SK-N-SH (cell line): ENCODE results near the gene HIVEP2. TPM values are rescaled to one million over a fixed set of nuclear protein-coding genes. Genes with fewer than 3 reads are reported as not detected.
"Not testable (repeated sequence)": the region's sequence is repeated elsewhere in the genome, so short reads cannot be mapped to it uniquely, and the experiment has no call there.

Experiments used
- CTCF ChIA-PET: fragments of 300-600, 350-600 bp; formaldehyde crosslinking; extraction: SDS; loops from one replicate; lab custom pipeline; 2021; lab: Yijun Ruan, JAX
- POLR2A ChIA-PET: fragments of 350-600 bp; sonication (Branson Sonifier 250); formaldehyde crosslinking; extraction: SDS; loops from one replicate; lab custom pipeline; 2020; ENCODE audit warnings: antibody characterized with exemption, inconsistent platforms; lab: Yijun Ruan, JAX
- DNase-seq: peaks from one replicate; pipeline ENCODE4 v3.0.0; 2012
- H2AFZ ChIP-seq: fragments of 200-600 bp; sonication (generic); 2 replicates; pipeline ENCODE4 v1.8.1; 2016; ENCODE audit warnings: antibody characterized with exemption, mild to moderate bottlenecking, low read depth
- H3F3A ChIP-seq: fragments of 200-600 bp; sonication (generic); replicated peaks from 2 replicates; pipeline ENCODE3; 2016; ENCODE audit warnings: antibody characterized with exemption, mild to moderate bottlenecking; ENCODE audit not compliant: insufficient read depth
- H3K27ac ChIP-seq, 2 experiments: fragments of 200-500 bp in 1 of 2; fragments of 200-600 bp in 1 of 2; sonication (Bioruptor generic) in 1 of 2; sonication (generic), shearing (Covaris generic) in 1 of 2; 2 replicates each; pipeline versions ENCODE4 v1.5.1 to v1.6.1; 2014 to 2016; ENCODE audit warnings: low read depth in 2 of 2, inconsistent platforms in 1 of 2, low read length in 1 of 2, mild to moderate bottlenecking in 1 of 2, mixed read lengths in 1 of 2
- H3K27me3 ChIP-seq: fragments of 200-600 bp; sonication (generic), shearing (Covaris generic); 2 replicates; pipeline ENCODE4 v1.6.1; 2016; ENCODE audit warnings: mixed run types; ENCODE audit not compliant: insufficient read depth
- H3K36me3 ChIP-seq, 2 experiments: fragments of 200-500 bp in 1 of 2; fragments of 200-600 bp in 1 of 2; sonication (Bioruptor generic) in 1 of 2; sonication (generic) in 1 of 2; replicated peaks in 1 of 2; 2 replicates each; pipeline versions ENCODE3 to v1.5.1; 2014 to 2016; ENCODE audit warnings: low read length in 1 of 2, mild to moderate bottlenecking in 1 of 2; ENCODE audit not compliant: insufficient read depth in 2 of 2, control insufficient read depth in 1 of 2
- H3K4me1 ChIP-seq, 2 experiments: fragments of 200-500 bp in 1 of 2; fragments of 200-600 bp in 1 of 2; sonication (Bioruptor generic) in 1 of 2; sonication (generic), shearing (Covaris generic) in 1 of 2; 2 replicates each; pipeline versions ENCODE4 v1.5.1 to v1.6.1; 2014 to 2016; ENCODE audit warnings: low read depth in 1 of 2, low read length in 1 of 2, mixed run types in 1 of 2; ENCODE audit not compliant: insufficient read depth in 2 of 2, control insufficient read depth in 1 of 2
- H3K4me2 ChIP-seq: fragments of 200-600 bp; sonication (generic), shearing (Covaris generic); 2 replicates; pipeline ENCODE4 v1.6.1; 2017; ENCODE audit warnings: mixed run types
- H3K4me3 ChIP-seq, 2 experiments: fragments of 200-500 bp in 1 of 2; fragments of 200-600 bp in 1 of 2; sonication (Bioruptor generic) in 1 of 2; sonication (generic), shearing (Covaris generic) in 1 of 2; 2 replicates each; pipeline versions ENCODE4 v1.5.1 to v1.8.1; 2014 to 2016; ENCODE audit warnings: low read depth in 2 of 2, inconsistent platforms in 1 of 2, low read length in 1 of 2, mild to moderate bottlenecking in 1 of 2, mixed read lengths in 1 of 2, moderate library complexity in 1 of 2
- H3K79me2 ChIP-seq: fragments of 200-600 bp; sonication (generic); 2 replicates; pipeline ENCODE4 v1.8.1; 2017; ENCODE audit warnings: mild to moderate bottlenecking; ENCODE audit not compliant: insufficient read depth
- H3K9ac ChIP-seq: fragments of 200-600 bp; sonication (generic); 2 replicates; pipeline ENCODE4 v1.6.1; 2017; ENCODE audit warnings: mixed run types
- H3K9me2 ChIP-seq: fragments of 200-600 bp; sonication (generic); 2 replicates; pipeline ENCODE4 v1.6.1; 2017; ENCODE audit warnings: mixed run types
- H3K9me3 ChIP-seq: fragments of 200-600 bp; sonication (generic); 2 replicates; pipeline ENCODE4 v1.6.1; 2017; ENCODE audit warnings: mixed run types, mild to moderate bottlenecking, moderate library complexity
- H4K20me1 ChIP-seq: fragments of 200-600 bp; sonication (generic); 2 replicates; pipeline ENCODE4 v1.6.1; 2017; ENCODE audit warnings: mild to moderate bottlenecking, mixed run types; ENCODE audit not compliant: insufficient read depth
- CHD2 ChIP-seq: fragments of 150-350 bp; IDR thresholded peaks from 2 replicates; pipeline ENCODE4 v1.6.1; 2018; ENCODE audit warnings: low read length; ENCODE audit not compliant: partially characterized antibody
- ELF1 ChIP-seq: IDR thresholded peaks from 2 replicates; pipeline ENCODE4 v1.4.0; 2012
- EP300 ChIP-seq, 2 experiments: IDR thresholded peaks; 2 replicates each; pipeline versions ENCODE4 v1.4.0 to v1.6.1; 2012; ENCODE audit warnings: borderline replicate concordance in 1 of 2, low read depth in 1 of 2, low read length in 1 of 2
- FOSL2 ChIP-seq: IDR thresholded peaks from 2 replicates; pipeline ENCODE4 v1.4.0; 2012; ENCODE audit warnings: low read depth, mild to moderate bottlenecking, moderate library complexity, borderline replicate concordance
- FOXJ3 ChIP-seq: sonication (generic); formaldehyde crosslinking; IDR thresholded peaks from 2 replicates; pipeline ENCODE4 v1.5.1; 2020; ENCODE audit warnings: mild to moderate bottlenecking, missing genetic modification reagents
- GABPA ChIP-seq: IDR thresholded peaks from 2 replicates; pipeline ENCODE4 v1.4.0; 2012; ENCODE audit warnings: low read depth, mild to moderate bottlenecking
- GATA2 ChIP-seq: sonication (generic); formaldehyde crosslinking; IDR thresholded peaks from 2 replicates; pipeline ENCODE4 v1.5.0; 2020; ENCODE audit warnings: mild to moderate bottlenecking, missing genetic modification reagents
- RCOR1 ChIP-seq: fragments of 150-350 bp; IDR thresholded peaks from 2 replicates; pipeline ENCODE4 v1.6.1; 2017; ENCODE audit warnings: antibody characterized with exemption, low read length
- REST ChIP-seq: IDR thresholded peaks from 2 replicates; pipeline ENCODE4 v1.6.1; 2012; ENCODE audit warnings: mild to moderate bottlenecking, low read depth, low read length, moderate library complexity
- RFX5 ChIP-seq: IDR thresholded peaks from 2 replicates; pipeline ENCODE4 v1.6.1; 2012; ENCODE audit warnings: mild to moderate bottlenecking, improper control_type of control experiment, low read length
- RXRA ChIP-seq: IDR thresholded peaks from 2 replicates; pipeline ENCODE4 v1.4.0; 2012; ENCODE audit warnings: low read depth, mild to moderate bottlenecking, borderline replicate concordance
- SIN3A ChIP-seq: IDR thresholded peaks from 2 replicates; pipeline ENCODE4 v1.6.1; 2012; ENCODE audit warnings: low read depth, mild to moderate bottlenecking, low read length, moderate library complexity, borderline replicate concordance
- SMC3 ChIP-seq: IDR thresholded peaks from 2 replicates; pipeline ENCODE4 v1.6.1; 2012; ENCODE audit warnings: low read depth, low read length, improper control_type of control experiment
- TCF12 ChIP-seq: IDR thresholded peaks from 2 replicates; pipeline ENCODE4 v1.4.0; 2012
- WGBS: methylation state at CpG from one replicate; pipeline ENCODE4 v1.1.6; 2017; ENCODE audit warnings: low lambda C conversion rate; 5-methylcytosine and 5-hydroxymethylcytosine counted together
- polyA plus RNA-seq, 3 experiments: library from polyadenylated mRNA; depleted of rRNA; stranded (reverse); fragments of >200 nt; gene quantifications; 2 replicates each; pipeline ENCODE4 v1.2.3, GENCODE V29; 2012
- TF ChIP-seq, protein P1 (sequence below): IDR thresholded peaks from 2 replicates; pipeline ENCODE4 v1.4.0; 2012; ENCODE audit warnings: low read depth
- TF ChIP-seq, protein P2 (sequence below): fragments of 150-350 bp; IDR thresholded peaks from 2 replicates; pipeline ENCODE4 v1.6.1; 2017; ENCODE audit warnings: antibody characterized with exemption, low read length, low read depth, borderline replicate concordance
- TF ChIP-seq, protein P3 (sequence below): IDR thresholded peaks from 2 replicates; pipeline ENCODE4 v1.4.0; 2012; ENCODE audit warnings: low read depth, borderline replicate concordance

HIVEP2 gene
- polyA plus RNA-seq, 1 of the 3 experiments (the other 2 are of a cell fraction), result 2.5 TPM

GRCh38 chr6:142975365-142975764 lies 30.4 kb upstream of the HIVEP2 start:
- no peaks in the 10 kb centered on the region for H4K20me1 ChIP-seq
- DNase-seq, result no peak
- H3K4me1 ChIP-seq, result no peaks in the 10 kb centered on the region
- no peaks in the 10 kb centered on the region for H3K79me2 ChIP-seq
- no peaks in the 10 kb centered on the region for H3F3A ChIP-seq
- TF ChIP-seq FOXJ3 (CRISPR knock-in tag) (no peak), SIN3A (no peak), TCF12 (no peak), CHD2 (no peak), FOSL2 (no peak)
- ChIA-PET CTCF (no interaction called here), POLR2A (no interaction called here)
- 55% methylated on average over 3 of the region's 3 CpGs for WGBS
- H3K27me3 ChIP-seq, result no peaks in the 10 kb centered on the region
- no peak overlapping the region for H3K4me3 ChIP-seq
- H3K9me3 ChIP-seq, result no peaks in the 10 kb centered on the region
- H3K9ac ChIP-seq, result no peak overlapping the region
- H3K4me2 ChIP-seq, result no peak overlapping the region
- no peaks in the 10 kb centered on the region for H3K9me2 ChIP-seq
- H3K36me3 ChIP-seq, result no peaks in the 10 kb centered on the region
- H2AFZ ChIP-seq, result no peak overlapping the region
- no peak overlapping the region for H3K27ac ChIP-seq

GRCh38 chr6:142970941-142971340 lies 26.0 kb upstream of the HIVEP2 start:
- H3K36me3 ChIP-seq, H3F3A ChIP-seq, H3K9me2 ChIP-seq, POLR2A ChIA-PET, H3K4me3 ChIP-seq, H3K27me3 ChIP-seq, H3K4me2 ChIP-seq, H2AFZ ChIP-seq, H3K9ac ChIP-seq, H4K20me1 ChIP-seq, H3K4me1 ChIP-seq, DNase-seq, H3K9me3 ChIP-seq, H3K27ac ChIP-seq, CTCF ChIA-PET, H3K79me2 ChIP-seq: not testable (repeated sequence)
- WGBS, result 54% methylated on average over 3 of the region's 3 CpGs

- H3K4me2 ChIP-seq, result no peak overlapping the region
- H3K9ac ChIP-seq, result no peak overlapping the region
- no peak overlapping the region for H2AFZ ChIP-seq
- no peaks in the 10 kb centered on the region for H3K9me3 ChIP-seq
- H3K4me3 ChIP-seq, result no peak overlapping the region
- H3K36me3 ChIP-seq, result no peaks in the 10 kb centered on the region
- CTCF ChIA-PET, result interaction anchor here (1.2 kb wide), 1 partner anchor 18 kb away, joined by 3 read pairs; no protein-coding TSS in a partner anchor
- H3K9me2 ChIP-seq, result no peaks in the 10 kb centered on the region
- no peak overlapping the region for H3K27ac ChIP-seq
- POLR2A ChIA-PET, result no interaction called here
- H3K79me2 ChIP-seq, result no peaks in the 10 kb centered on the region
- H3K27me3 ChIP-seq, result no peaks in the 10 kb centered on the region
- H3K4me1 ChIP-seq, result no peaks in the 10 kb centered on the region
- H3F3A ChIP-seq, result no peaks in the 10 kb centered on the region
- TF ChIP-seq REST (no peak), SMC3 (no peak), RCOR1 (no peak), GABPA (no peak), RXRA (no peak), RFX5 (no peak), GATA2 (CRISPR knock-in tag) (no peak), EP300 (IDR thresholded peaks at IDR 0.05; ENCODE audit: borderline replicate concordance in 1 of 2, low read depth in 1 of 2, low read length in 1 of 2) (no peak), TCF12 (no peak), ELF1 (no peak), SIN3A (no peak)
- TF ChIP-seq, protein P1, sequence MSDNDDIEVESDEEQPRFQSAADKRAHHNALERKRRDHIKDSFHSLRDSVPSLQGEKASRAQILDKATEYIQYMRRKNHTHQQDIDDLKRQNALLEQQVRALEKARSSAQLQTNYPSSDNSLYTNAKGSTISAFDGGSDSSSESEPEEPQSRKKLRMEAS, result no peak
- TF ChIP-seq, protein P2, sequence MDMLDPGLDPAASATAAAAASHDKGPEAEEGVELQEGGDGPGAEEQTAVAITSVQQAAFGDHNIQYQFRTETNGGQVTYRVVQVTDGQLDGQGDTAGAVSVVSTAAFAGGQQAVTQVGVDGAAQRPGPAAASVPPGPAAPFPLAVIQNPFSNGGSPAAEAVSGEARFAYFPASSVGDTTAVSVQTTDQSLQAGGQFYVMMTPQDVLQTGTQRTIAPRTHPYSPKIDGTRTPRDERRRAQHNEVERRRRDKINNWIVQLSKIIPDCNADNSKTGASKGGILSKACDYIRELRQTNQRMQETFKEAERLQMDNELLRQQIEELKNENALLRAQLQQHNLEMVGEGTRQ, result no peak
- TF ChIP-seq, protein P3, sequence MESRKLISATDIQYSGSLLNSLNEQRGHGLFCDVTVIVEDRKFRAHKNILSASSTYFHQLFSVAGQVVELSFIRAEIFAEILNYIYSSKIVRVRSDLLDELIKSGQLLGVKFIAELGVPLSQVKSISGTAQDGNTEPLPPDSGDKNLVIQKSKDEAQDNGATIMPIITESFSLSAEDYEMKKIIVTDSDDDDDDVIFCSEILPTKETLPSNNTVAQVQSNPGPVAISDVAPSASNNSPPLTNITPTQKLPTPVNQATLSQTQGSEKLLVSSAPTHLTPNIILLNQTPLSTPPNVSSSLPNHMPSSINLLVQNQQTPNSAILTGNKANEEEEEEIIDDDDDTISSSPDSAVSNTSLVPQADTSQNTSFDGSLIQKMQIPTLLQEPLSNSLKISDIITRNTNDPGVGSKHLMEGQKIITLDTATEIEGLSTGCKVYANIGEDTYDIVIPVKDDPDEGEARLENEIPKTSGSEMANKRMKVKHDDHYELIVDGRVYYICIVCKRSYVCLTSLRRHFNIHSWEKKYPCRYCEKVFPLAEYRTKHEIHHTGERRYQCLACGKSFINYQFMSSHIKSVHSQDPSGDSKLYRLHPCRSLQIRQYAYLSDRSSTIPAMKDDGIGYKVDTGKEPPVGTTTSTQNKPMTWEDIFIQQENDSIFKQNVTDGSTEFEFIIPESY, result no peak
- TF ChIP-seq, all 33 proteins: peak for 0
- H4K20me1 ChIP-seq, result no peaks in the 10 kb centered on the region
- no peak for DNase-seq
These were observed 23.6 kb upstream of the HIVEP2 start for GRCh38 chr6:142968601-142969000.
